DND-41 (cell line): ENCODE measurements around the gene PSMD12.
"Not testable (repeated sequence)": the region's sequence is repeated elsewhere in the genome, so short reads cannot be mapped to it uniquely, and the experiment has no call there.

Source experiments
- ATAC-seq: fragments of 200-7000 bp; cut with Tn5 transposase; 3 replicates; pipeline ENCODE4 v1.9.1; 2021; ENCODE audit warnings: low read depth; ENCODE audit not compliant: insufficient read depth
- DNase-seq: peaks from one replicate; pipeline ENCODE4 v3.0.0-alpha.2; 2020
- H2AFZ ChIP-seq: 2 replicates; pipeline ENCODE4 v1.6.0; 2012; ENCODE audit warnings: low read depth, low read length
- H3K27ac ChIP-seq: 2 replicates; pipeline ENCODE4 v1.5.1; 2012; ENCODE audit warnings: low read length, inconsistent platforms
- H3K27me3 ChIP-seq: fragments of 200-600 bp; sonication (generic); 2 replicates; pipeline ENCODE4 v1.6.0; 2012; ENCODE audit warnings: low read length, mild to moderate bottlenecking, inconsistent platforms; ENCODE audit not compliant: insufficient read depth, poor library complexity
- H3K36me3 ChIP-seq: 2 replicates; pipeline ENCODE4 v1.5.1; 2012; ENCODE audit warnings: low read length, inconsistent platforms; ENCODE audit not compliant: insufficient read depth
- H3K4me1 ChIP-seq: 2 replicates; pipeline ENCODE4 v1.5.1; 2012; ENCODE audit warnings: mild to moderate bottlenecking, low read length; ENCODE audit not compliant: insufficient read depth
- H3K4me2 ChIP-seq: 2 replicates; pipeline ENCODE4 v1.6.0; 2012; ENCODE audit warnings: mild to moderate bottlenecking, moderate library complexity, low read length, inconsistent platforms; ENCODE audit not compliant: insufficient read depth
- H3K4me3 ChIP-seq, 2 experiments: fragments of 200-600 bp in 1 of 2; shearing (Covaris generic) in 1 of 2; 2 replicates each; pipeline ENCODE4 v1.5.1; 2012 to 2016; ENCODE audit warnings: inconsistent platforms in 2 of 2, low read length in 2 of 2, mild to moderate bottlenecking in 2 of 2, low read depth in 1 of 2, moderate library complexity in 1 of 2
- H3K79me2 ChIP-seq: 2 replicates; pipeline ENCODE4 v1.6.0; 2012; ENCODE audit warnings: low read length, inconsistent platforms; ENCODE audit not compliant: insufficient read depth
- H3K9ac ChIP-seq: 2 replicates; pipeline ENCODE4 v1.6.0; 2012; ENCODE audit warnings: low read depth, mild to moderate bottlenecking, inconsistent platforms, low read length, moderate library complexity
- H3K9me3 ChIP-seq: 2 replicates; pipeline ENCODE4 v1.5.1; 2012; ENCODE audit warnings: low read length, moderate library complexity, mild to moderate bottlenecking, inconsistent platforms; ENCODE audit not compliant: insufficient read depth, severe bottlenecking
- H4K20me1 ChIP-seq: 2 replicates; pipeline ENCODE4 v1.6.0; 2012; ENCODE audit warnings: low read length; ENCODE audit not compliant: insufficient read depth
- EZH2 ChIP-seq: IDR thresholded peaks from 3 replicates; pipeline ENCODE4 v1.6.1; 2012; ENCODE audit warnings: borderline replicate concordance, low read depth, mild to moderate bottlenecking, moderate library complexity, low read length, inconsistent platforms; ENCODE audit not compliant: severe bottlenecking
- TF ChIP-seq, protein P1 (sequence below): IDR thresholded peaks from 2 replicates; pipeline ENCODE4 v1.5.1; 2012; ENCODE audit warnings: borderline replicate concordance, low read length, moderate library complexity, mild to moderate bottlenecking; ENCODE audit not compliant: poor library complexity, severe bottlenecking; ENCODE audit errors: extremely low read depth

PSMD12 gene

DNA sequence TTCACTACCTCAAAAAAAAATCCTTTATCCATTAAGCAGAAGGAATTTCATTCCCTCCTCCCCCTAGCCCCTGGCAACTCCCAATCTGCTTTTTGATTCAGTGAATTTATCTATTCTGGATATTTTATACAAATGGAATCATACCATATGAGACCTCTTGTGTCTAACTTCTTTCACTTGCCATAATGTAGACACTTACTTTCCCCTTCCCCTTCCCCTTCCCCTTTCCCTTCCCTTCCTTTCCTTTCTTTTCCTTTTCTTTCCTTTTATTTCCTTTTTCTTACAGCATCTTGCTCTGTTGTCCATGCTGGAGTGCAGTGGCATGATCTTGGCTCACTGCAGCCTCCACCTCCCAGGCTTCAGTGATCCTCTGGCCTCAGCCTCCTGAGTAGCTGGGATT lies 50.5 kb downstream of the PSMD12 start:
- Histone ChIP-seq H3K27me3 (no peaks in the 10 kb centered on the region), H3K36me3 (no peaks in the 10 kb centered on the region), H3K27ac (no peak overlapping the region), H3K79me2 (no peaks in the 10 kb centered on the region), H3K4me1 (no peaks in the 10 kb centered on the region), H3K4me3 (no peak overlapping the region), H4K20me1 (no peaks in the 10 kb centered on the region), H3K9me3 (no peaks in the 10 kb centered on the region), H3K4me2 (no peak overlapping the region), H2AFZ (no peak overlapping the region), H3K9ac (no peak overlapping the region)
- no peak for ATAC-seq
- no peak for DNase-seq
- no peak for TF ChIP-seq EZH2
- TF ChIP-seq, protein P1, sequence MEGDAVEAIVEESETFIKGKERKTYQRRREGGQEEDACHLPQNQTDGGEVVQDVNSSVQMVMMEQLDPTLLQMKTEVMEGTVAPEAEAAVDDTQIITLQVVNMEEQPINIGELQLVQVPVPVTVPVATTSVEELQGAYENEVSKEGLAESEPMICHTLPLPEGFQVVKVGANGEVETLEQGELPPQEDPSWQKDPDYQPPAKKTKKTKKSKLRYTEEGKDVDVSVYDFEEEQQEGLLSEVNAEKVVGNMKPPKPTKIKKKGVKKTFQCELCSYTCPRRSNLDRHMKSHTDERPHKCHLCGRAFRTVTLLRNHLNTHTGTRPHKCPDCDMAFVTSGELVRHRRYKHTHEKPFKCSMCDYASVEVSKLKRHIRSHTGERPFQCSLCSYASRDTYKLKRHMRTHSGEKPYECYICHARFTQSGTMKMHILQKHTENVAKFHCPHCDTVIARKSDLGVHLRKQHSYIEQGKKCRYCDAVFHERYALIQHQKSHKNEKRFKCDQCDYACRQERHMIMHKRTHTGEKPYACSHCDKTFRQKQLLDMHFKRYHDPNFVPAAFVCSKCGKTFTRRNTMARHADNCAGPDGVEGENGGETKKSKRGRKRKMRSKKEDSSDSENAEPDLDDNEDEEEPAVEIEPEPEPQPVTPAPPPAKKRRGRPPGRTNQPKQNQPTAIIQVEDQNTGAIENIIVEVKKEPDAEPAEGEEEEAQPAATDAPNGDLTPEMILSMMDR, result no peak

DNA sequence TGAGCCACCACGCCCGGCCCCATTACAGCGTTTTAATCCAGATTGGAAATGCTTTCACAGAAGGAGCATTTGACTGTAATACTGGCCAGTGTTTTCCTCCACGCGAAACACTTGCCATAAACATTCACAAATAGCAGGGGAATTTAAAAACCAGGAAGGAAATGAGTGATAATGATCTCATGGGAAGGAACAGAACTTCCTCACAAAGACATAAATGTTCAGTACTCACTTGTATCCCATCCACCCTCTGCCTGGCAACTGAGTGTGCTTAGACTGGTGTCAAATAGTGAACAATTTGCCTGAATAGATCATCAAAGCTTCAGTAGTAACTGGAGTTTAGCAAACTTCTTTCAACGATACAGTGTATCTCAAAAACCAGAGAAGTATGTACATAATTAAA lies 54.1 kb downstream of the PSMD12 start:
- H3K27me3 ChIP-seq, result no peaks in the 10 kb centered on the region
- no peak overlapping the region for H3K9ac ChIP-seq
- TF ChIP-seq EZH2, result no peak
- TF ChIP-seq, protein P1, result no peak
- H3K36me3 ChIP-seq, result no peaks in the 10 kb centered on the region
- no peak overlapping the region for H3K27ac ChIP-seq
- H2AFZ ChIP-seq, result no peak overlapping the region
- no peaks in the 10 kb centered on the region for H3K79me2 ChIP-seq
- H3K4me3 ChIP-seq, result no peak overlapping the region
- H4K20me1 ChIP-seq, result no peaks in the 10 kb centered on the region
- no peaks in the 10 kb centered on the region for H3K4me1 ChIP-seq
- DNase-seq, result no peak
- no peak for ATAC-seq
- H3K9me3 ChIP-seq, result no peaks in the 10 kb centered on the region
- H3K4me2 ChIP-seq, result no peak overlapping the region

DNA sequence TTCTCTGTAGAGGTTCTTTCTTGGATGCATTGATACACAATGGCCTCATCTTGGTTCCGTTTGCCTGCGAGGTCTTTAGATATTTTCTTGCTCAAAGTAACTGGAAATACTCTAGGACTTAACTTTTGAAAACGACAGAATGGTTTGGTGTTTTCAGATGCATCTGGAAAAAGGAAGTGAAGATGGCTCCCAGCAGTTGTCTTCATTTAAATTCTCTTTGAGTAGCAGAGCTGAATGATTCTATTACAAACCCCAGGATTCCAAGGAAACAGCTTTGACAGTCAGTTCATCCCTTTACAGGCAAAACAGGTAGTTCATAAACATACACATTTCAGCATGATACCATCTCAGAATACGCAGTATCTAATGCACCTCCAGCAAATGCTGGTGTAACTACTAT lies 54.8 kb downstream of the PSMD12 start:
- no peak overlapping the region for H3K4me3 ChIP-seq
- no peaks in the 10 kb centered on the region for H3K4me1 ChIP-seq
- no peaks in the 10 kb centered on the region for H3K79me2 ChIP-seq
- H3K9me3 ChIP-seq, result no peaks in the 10 kb centered on the region
- no peak overlapping the region for H3K27ac ChIP-seq
- no peak overlapping the region for H3K9ac ChIP-seq
- no peaks in the 10 kb centered on the region for H3K36me3 ChIP-seq
- TF ChIP-seq, protein P1, result no peak
- TF ChIP-seq EZH2, result no peak
- no peak for ATAC-seq
- no peaks in the 10 kb centered on the region for H4K20me1 ChIP-seq
- H2AFZ ChIP-seq, result no peak overlapping the region
- no peaks in the 10 kb centered on the region for H3K27me3 ChIP-seq
- no peak for DNase-seq
- no peak overlapping the region for H3K4me2 ChIP-seq

DNA sequence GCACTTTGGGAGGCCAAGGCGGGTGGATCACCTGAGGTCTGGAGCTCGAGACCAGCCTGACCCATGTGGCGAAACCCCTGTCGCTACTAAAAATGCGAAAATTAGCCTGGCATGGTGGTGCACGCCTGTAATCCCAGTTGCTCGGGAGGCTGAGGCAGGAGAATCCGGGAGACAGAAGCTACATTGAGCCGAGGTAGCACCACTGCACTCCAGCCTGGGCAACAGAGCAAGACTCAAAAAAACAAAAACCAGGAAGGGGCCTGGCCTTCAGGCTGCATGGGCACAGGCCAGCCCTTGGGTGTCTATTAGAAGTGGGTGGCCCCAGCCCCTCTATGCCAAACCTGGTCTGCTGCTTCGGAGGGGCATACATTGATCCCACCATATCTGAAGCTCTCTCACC lies 56.0 kb downstream of the PSMD12 start:
- DNase-seq (no peak), ATAC-seq (no peak)
- TF ChIP-seq, protein P1, result no peak
- TF ChIP-seq EZH2, result no peak
- no peaks in the 10 kb centered on the region for H3K79me2 ChIP-seq
- no peak overlapping the region for H3K4me2 ChIP-seq
- no peaks in the 10 kb centered on the region for H3K36me3 ChIP-seq
- H2AFZ ChIP-seq, result no peak overlapping the region
- no peaks in the 10 kb centered on the region for H3K9me3 ChIP-seq
- H3K4me1 ChIP-seq, result no peaks in the 10 kb centered on the region
- no peaks in the 10 kb centered on the region for H3K27me3 ChIP-seq
- no peak overlapping the region for H3K9ac ChIP-seq
- H3K4me3 ChIP-seq, result no peak overlapping the region
- H4K20me1 ChIP-seq, result no peaks in the 10 kb centered on the region
- no peak overlapping the region for H3K27ac ChIP-seq

DNA sequence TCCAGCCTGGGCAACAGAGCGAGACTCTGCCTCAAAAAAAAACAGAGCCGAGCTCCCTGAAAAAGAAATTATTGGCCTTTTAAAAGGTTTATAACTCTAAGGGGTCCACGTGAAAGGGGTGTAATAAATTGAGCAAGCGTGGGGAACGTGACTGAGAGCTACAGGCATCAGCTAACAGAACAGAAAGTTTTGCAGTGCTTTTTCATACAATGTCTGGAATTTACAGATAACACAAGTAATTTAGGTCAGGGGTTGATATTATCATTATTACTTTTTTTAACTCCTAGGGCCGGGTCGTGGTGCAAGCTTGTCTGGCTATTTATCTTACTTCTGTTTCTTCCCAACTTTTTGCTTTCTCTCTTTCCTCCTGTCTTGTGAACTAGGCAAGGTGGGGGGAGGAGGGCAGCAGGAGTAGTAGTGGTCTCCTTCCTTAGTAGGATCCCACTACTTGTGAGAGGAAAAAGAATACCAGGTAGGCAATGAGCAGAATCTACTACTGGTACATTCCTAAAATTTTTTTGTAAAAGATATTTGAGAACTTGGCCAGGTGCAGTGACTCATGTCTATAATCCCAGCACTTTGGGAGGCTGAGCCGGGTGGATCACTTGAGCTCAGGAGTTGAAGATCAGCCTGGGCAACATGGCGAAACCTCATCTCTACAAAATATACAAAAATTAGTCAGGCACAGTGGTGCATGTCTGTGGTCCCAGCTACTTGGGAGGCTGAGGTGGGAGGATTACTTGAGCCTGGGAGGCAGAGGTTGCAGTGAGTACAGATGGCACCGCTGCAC lies 60.7 kb downstream of the PSMD12 start:
- H4K20me1 ChIP-seq, H3K27ac ChIP-seq, H3K4me2 ChIP-seq, H3K36me3 ChIP-seq, H2AFZ ChIP-seq, H3K9me3 ChIP-seq, H3K4me1 ChIP-seq, H3K9ac ChIP-seq, DNase-seq, H3K27me3 ChIP-seq, H3K79me2 ChIP-seq, ATAC-seq, H3K4me3 ChIP-seq: not testable (repeated sequence)
